Endodermal cell (in vitro differentiated cells): Measurements from ENCODE around the gene ZNF580. TPM values are rescaled to one million over a fixed set of nuclear protein-coding genes. Genes with fewer than 3 reads are reported as not detected.

Experiments
- DNase-seq: peaks from one replicate; pipeline ENCODE4 v3.0.0-alpha.2; 2017
- H3K27ac ChIP-seq: 2 replicates; pipeline ENCODE4 v1.5.1; 2013; ENCODE audit warnings: mild to moderate bottlenecking, low read depth, low read length, moderate library complexity
- H3K27me3 ChIP-seq: 2 replicates; pipeline ENCODE4 v1.6.1; 2013; ENCODE audit warnings: mild to moderate bottlenecking, low read length, moderate library complexity; ENCODE audit not compliant: insufficient read depth, control insufficient read depth, poor library complexity, severe bottlenecking
- H3K36me3 ChIP-seq: 2 replicates; pipeline ENCODE4 v1.7.0; 2013; ENCODE audit warnings: mild to moderate bottlenecking, low read length, moderate library complexity; ENCODE audit not compliant: control insufficient read depth, insufficient read depth
- H3K4me1 ChIP-seq: one replicate; pipeline ENCODE4 v1.7.0; 2013; ENCODE audit warnings: low read length; ENCODE audit not compliant: control insufficient read depth, insufficient read depth
- H3K4me3 ChIP-seq: 2 replicates; pipeline ENCODE4 v1.5.1; 2013; ENCODE audit warnings: mild to moderate bottlenecking, low read length, moderate library complexity
- H3K9ac ChIP-seq: 2 replicates; pipeline ENCODE4 v1.6.1; 2013; ENCODE audit warnings: mild to moderate bottlenecking, low read length, moderate library complexity; ENCODE audit not compliant: poor library complexity, severe bottlenecking; ENCODE audit errors: extremely low read depth
- H3K9me3 ChIP-seq: 2 replicates; pipeline ENCODE4 v1.6.1; 2013; ENCODE audit warnings: mild to moderate bottlenecking, low read length, moderate library complexity; ENCODE audit not compliant: control insufficient read depth
- H3K27ac Mint-ChIP-seq: 2 replicates; pipeline ENCODE4 v1.8.0; 2020; ENCODE audit warnings: mixed read lengths
- H3K27me3 Mint-ChIP-seq: 2 replicates; pipeline ENCODE4 v1.8.0; 2021; ENCODE audit warnings: mild to moderate bottlenecking, mixed read lengths; ENCODE audit not compliant: insufficient read depth
- H3K36me3 Mint-ChIP-seq: 2 replicates; pipeline ENCODE4 v1.8.0; 2020; ENCODE audit warnings: low read depth, mixed read lengths
- H3K4me1 Mint-ChIP-seq: 2 replicates; pipeline ENCODE4 v1.8.0; 2020; ENCODE audit warnings: mixed read lengths
- H3K4me3 Mint-ChIP-seq: 2 replicates; pipeline ENCODE4 v1.8.0; 2020; ENCODE audit warnings: mild to moderate bottlenecking, moderate library complexity, mixed read lengths
- H3K9me3 Mint-ChIP-seq: 2 replicates; pipeline ENCODE4 v1.8.0; 2020; ENCODE audit warnings: mild to moderate bottlenecking, mixed read lengths
- CTCF ChIP-seq: fragments of 200-600 bp; sonication (generic); conservative IDR thresholded peaks from 2 replicates; pipeline ENCODE4 v1.5.0; 2021; ENCODE audit warnings: antibody characterized with exemption, mild to moderate bottlenecking
- WGBS, 2 experiments: methylation state at CpG; one replicate each; pipeline versions ENCODE4 v1.1.5 to v1.1.7; 2013; ENCODE audit warnings: missing lambda C conversion rate in 2 of 2, mixed read lengths in 1 of 2; ENCODE audit not compliant: insufficient coverage in 1 of 2, insufficient read length in 1 of 2; 5-methylcytosine and 5-hydroxymethylcytosine counted together
- total RNA-seq, 2 donors: library from RNA; stranded (reverse); fragmentation: NEBNext Ultra II Directional in 1 of 2; extraction: Animal tissue kit (Norgen Biotek cat#: 25700) in 1 of 2; gene quantifications; 2 replicates in 1 of 2; 3 replicates in 1 of 2; pipeline ENCODE4 v1.2.1, GENCODE V29; 2021

ZNF580 gene
- total RNA-seq, 2 donors from 2014 or later, result 27.3 to 38.6 TPM

GRCh38 chr19:55674841-55675660 is 34.2 kb downstream of the ZNF580 start, which contains the start of gene EPN1:
TSS of gene EPN1 (plus strand) at chr19:55675226. CDS start at chr19:55678628, 3,402 bp downstream.
- H3K9ac ChIP-seq, result peak within 1 kb of the TSS; percentile 63
- H3K4me1 ChIP-seq, result peaks cover 3% of the 10 kb centered on the region
- peak within 1 kb of the TSS; percentile 88 for H3K4me3 ChIP-seq
- H3K27me3 ChIP-seq, result no peaks in the 10 kb centered on the region
- 0 to 2% methylated on average over 43 to 101 of the region's 101 CpGs for WGBS, 2 experiments
- Mint-ChIP-seq H3K27ac (peak within 1 kb of the TSS; percentile 95), H3K9me3 (no peaks in the 10 kb centered on the region), H3K27me3 (no peaks in the 10 kb centered on the region), H3K4me1 (peaks cover 37% of the 10 kb centered on the region), H3K36me3 (peaks cover 58% of the 10 kb centered on the region), H3K4me3 (peak within 1 kb of the TSS; percentile 90)
- TF ChIP-seq CTCF, result no peak
- no peaks in the 10 kb centered on the region for H3K9me3 ChIP-seq
- DNase-seq, result peak; percentile 98
- H3K27ac ChIP-seq, result peak within 1 kb of the TSS; percentile 80
- peaks cover 38% of the 10 kb centered on the region for H3K36me3 ChIP-seq

GRCh38 chr19:55675661-55676354 is 35.0 kb downstream of the ZNF580 start:
- H3K4me3 ChIP-seq, result peak overlapping the region; percentile 88
- H3K4me1 ChIP-seq, result peaks cover 3% of the 10 kb centered on the region
- H3K36me3 Mint-ChIP-seq, result peaks cover 58% of the 10 kb centered on the region
- no peaks in the 10 kb centered on the region for H3K9me3 Mint-ChIP-seq
- peaks cover 32% of the 10 kb centered on the region for H3K4me1 Mint-ChIP-seq
- H3K27ac Mint-ChIP-seq, result peak overlapping the region; percentile 95
- H3K36me3 ChIP-seq, result peaks cover 38% of the 10 kb centered on the region
- H3K27me3 ChIP-seq, result no peaks in the 10 kb centered on the region
- H3K4me3 Mint-ChIP-seq, result peak overlapping the region; percentile 90
- TF ChIP-seq CTCF, result no peak
- no peak for DNase-seq
- WGBS, 2 experiments, result 10 to 39% methylated on average over 10 to 16 of the region's 16 CpGs
- H3K9ac ChIP-seq, result peak overlapping the region; percentile 63
- peak overlapping the region; percentile 80 for H3K27ac ChIP-seq
- no peaks in the 10 kb centered on the region for H3K27me3 Mint-ChIP-seq
- H3K9me3 ChIP-seq, result no peaks in the 10 kb centered on the region

GRCh38 chr19:55676383-55676782 is 35.6 kb downstream of the ZNF580 start:
- peak overlapping the region; percentile 88 for H3K4me3 ChIP-seq
- H3K9ac ChIP-seq, result no peak overlapping the region
- H3K27me3 Mint-ChIP-seq, result no peaks in the 10 kb centered on the region
- no peak for TF ChIP-seq CTCF
- peaks cover 3% of the 10 kb centered on the region for H3K4me1 ChIP-seq
- H3K36me3 Mint-ChIP-seq, result peaks cover 53% of the 10 kb centered on the region
- peaks cover 28% of the 10 kb centered on the region for H3K4me1 Mint-ChIP-seq
- peak overlapping the region; percentile 3 for H3K27ac Mint-ChIP-seq
- peaks cover 42% of the 10 kb centered on the region for H3K36me3 ChIP-seq
- DNase-seq, result no peak
- H3K4me3 Mint-ChIP-seq, result peak overlapping the region; percentile 90
- no peak overlapping the region for H3K27ac ChIP-seq
- WGBS, 2 experiments, result 95 to 97% methylated on average over 3 to 5 of the region's 5 CpGs
- H3K9me3 ChIP-seq, result no peaks in the 10 kb centered on the region
- no peaks in the 10 kb centered on the region for H3K27me3 ChIP-seq
- H3K9me3 Mint-ChIP-seq, result no peaks in the 10 kb centered on the region
